ENCODE data around the gene THAP6. TPM values are rescaled to one million over a fixed set of nuclear protein-coding genes. Genes with fewer than 3 reads are reported as not detected.

THAP6 gene
- polyA plus RNA-seq, 1 donor from 2014 or later = 42.9 TPM

DNA sequence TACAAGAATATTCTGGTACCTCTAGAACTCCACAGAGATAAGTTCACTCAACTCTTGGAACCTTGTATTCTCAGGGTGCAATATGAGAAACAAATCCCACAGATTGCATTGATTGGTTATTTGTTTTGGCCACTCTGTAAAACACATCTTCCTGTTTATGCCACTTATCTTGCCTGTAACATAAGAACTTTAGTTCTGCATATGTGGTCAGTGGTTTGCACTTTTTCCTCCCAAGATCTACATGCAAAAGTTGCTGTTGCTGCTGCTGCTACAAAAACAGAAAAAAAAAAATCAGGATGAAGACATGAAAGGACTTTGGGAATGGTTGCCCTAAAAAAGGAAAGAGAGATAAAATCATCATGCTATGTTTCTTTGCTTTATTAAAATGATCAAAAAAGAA lies 51.2 kb downstream of the THAP6 start:
- H3K9me3 ChIP-seq (ENCODE audit: low read length) = no peaks in the 10 kb centered on the region
- H3K36me3 ChIP-seq (ENCODE audit: insufficient read depth, low read length) = no peaks in the 10 kb centered on the region
- H3K4me3 ChIP-seq (ENCODE audit: low read length) = no peak overlapping the region
- no peak overlapping the region for H3K27ac ChIP-seq (ENCODE audit: low read length)
- H3K79me2 ChIP-seq (replicated peaks; ENCODE audit: insufficient read depth, low read length) = no peaks in the 10 kb centered on the region
- H4K20me1 ChIP-seq (ENCODE audit: insufficient read depth) = no peaks in the 10 kb centered on the region
- H3K27me3 ChIP-seq (ENCODE audit: insufficient read depth, low read depth, low read length) = no peaks in the 10 kb centered on the region
- no peak overlapping the region for H3K4me2 ChIP-seq (ENCODE audit: low read length)
- no peak overlapping the region for H3K9ac ChIP-seq (ENCODE audit: low read length)
- TF ChIP-seq POLR2AphosphoS5 (IDR thresholded peaks at IDR 0.05) (no peak), SMC3 (conservative IDR thresholded peaks at IDR 0.05; ENCODE audit: poor library complexity) (no peak), TAF1 (IDR thresholded peaks at IDR 0.05; ENCODE audit: low read depth) (no peak), EP300 (conservative IDR thresholded peaks at IDR 0.05; ENCODE audit: poor library complexity, severe bottlenecking) (no peak), EZH2 (IDR thresholded peaks at IDR 0.05; ENCODE audit: borderline replicate concordance, insufficient read depth, low read length, poor library complexity, severe bottlenecking) (no peak), MXI1 (conservative IDR thresholded peaks at IDR 0.05; ENCODE audit: poor library complexity, severe bottlenecking) (no peak), RAD21 (conservative IDR thresholded peaks at IDR 0.05) (no peak)
- H3F3A ChIP-seq (ENCODE audit: insufficient read depth, low read length, poor library complexity, severe bottlenecking) = no peaks in the 10 kb centered on the region
- no peaks in the 10 kb centered on the region for H3K9me2 ChIP-seq (ENCODE audit: insufficient read depth, low read length)
- no peak overlapping the region for H2AFZ ChIP-seq (ENCODE audit: low read depth, low read length)

DNA sequence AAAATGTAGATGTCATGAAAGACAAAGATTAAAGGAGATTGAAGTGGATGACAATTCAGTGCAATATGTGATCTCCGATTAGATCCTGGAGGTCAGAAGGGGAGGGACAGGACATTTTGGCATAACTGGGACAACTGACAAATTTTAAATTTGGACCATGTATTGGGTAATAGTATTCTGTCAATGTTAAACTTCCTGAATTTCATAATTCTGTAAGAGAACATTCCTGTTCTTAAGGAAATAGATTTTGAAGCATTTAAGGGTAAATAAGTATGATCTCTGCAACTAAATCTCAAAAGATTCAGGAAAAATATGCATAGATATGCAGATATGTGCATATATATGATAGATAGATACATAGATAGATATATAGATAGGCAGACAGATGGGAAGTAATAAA lies 52.6 kb downstream of the THAP6 start:
- Histone ChIP-seq H3K9ac (ENCODE audit: low read length) (no peak overlapping the region), H3F3A (ENCODE audit: insufficient read depth, low read length, poor library complexity, severe bottlenecking) (no peaks in the 10 kb centered on the region), H3K4me3 (ENCODE audit: low read length) (no peak overlapping the region), H3K9me2 (ENCODE audit: insufficient read depth, low read length) (no peaks in the 10 kb centered on the region), H3K79me2 (replicated peaks; ENCODE audit: insufficient read depth, low read length) (no peaks in the 10 kb centered on the region), H3K27me3 (ENCODE audit: insufficient read depth, low read depth, low read length) (no peaks in the 10 kb centered on the region), H2AFZ (ENCODE audit: low read depth, low read length) (no peak overlapping the region), H3K27ac (ENCODE audit: low read length) (no peak overlapping the region), H3K36me3 (ENCODE audit: insufficient read depth, low read length) (no peaks in the 10 kb centered on the region), H3K4me2 (ENCODE audit: low read length) (no peak overlapping the region), H4K20me1 (ENCODE audit: insufficient read depth) (no peaks in the 10 kb centered on the region), H3K9me3 (ENCODE audit: low read length) (no peaks in the 10 kb centered on the region)
- TF ChIP-seq TAF1 (IDR thresholded peaks at IDR 0.05; ENCODE audit: low read depth) = no peak
- TF ChIP-seq SMC3 (conservative IDR thresholded peaks at IDR 0.05; ENCODE audit: poor library complexity) = no peak
- TF ChIP-seq, protein P1, sequence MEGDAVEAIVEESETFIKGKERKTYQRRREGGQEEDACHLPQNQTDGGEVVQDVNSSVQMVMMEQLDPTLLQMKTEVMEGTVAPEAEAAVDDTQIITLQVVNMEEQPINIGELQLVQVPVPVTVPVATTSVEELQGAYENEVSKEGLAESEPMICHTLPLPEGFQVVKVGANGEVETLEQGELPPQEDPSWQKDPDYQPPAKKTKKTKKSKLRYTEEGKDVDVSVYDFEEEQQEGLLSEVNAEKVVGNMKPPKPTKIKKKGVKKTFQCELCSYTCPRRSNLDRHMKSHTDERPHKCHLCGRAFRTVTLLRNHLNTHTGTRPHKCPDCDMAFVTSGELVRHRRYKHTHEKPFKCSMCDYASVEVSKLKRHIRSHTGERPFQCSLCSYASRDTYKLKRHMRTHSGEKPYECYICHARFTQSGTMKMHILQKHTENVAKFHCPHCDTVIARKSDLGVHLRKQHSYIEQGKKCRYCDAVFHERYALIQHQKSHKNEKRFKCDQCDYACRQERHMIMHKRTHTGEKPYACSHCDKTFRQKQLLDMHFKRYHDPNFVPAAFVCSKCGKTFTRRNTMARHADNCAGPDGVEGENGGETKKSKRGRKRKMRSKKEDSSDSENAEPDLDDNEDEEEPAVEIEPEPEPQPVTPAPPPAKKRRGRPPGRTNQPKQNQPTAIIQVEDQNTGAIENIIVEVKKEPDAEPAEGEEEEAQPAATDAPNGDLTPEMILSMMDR (IDR thresholded peaks at IDR 0.05; ENCODE audit: poor library complexity, severe bottlenecking) = no peak
- no peak for TF ChIP-seq MXI1 (conservative IDR thresholded peaks at IDR 0.05; ENCODE audit: poor library complexity, severe bottlenecking)
- TF ChIP-seq RAD21 (conservative IDR thresholded peaks at IDR 0.05) = no peak
- no peak for TF ChIP-seq EZH2 (IDR thresholded peaks at IDR 0.05; ENCODE audit: borderline replicate concordance, insufficient read depth, low read length, poor library complexity, severe bottlenecking)
- TF ChIP-seq POLR2AphosphoS5 (IDR thresholded peaks at IDR 0.05) = no peak
- TF ChIP-seq EP300 (conservative IDR thresholded peaks at IDR 0.05; ENCODE audit: poor library complexity, severe bottlenecking) = no peak
- TF ChIP-seq, protein P2, sequence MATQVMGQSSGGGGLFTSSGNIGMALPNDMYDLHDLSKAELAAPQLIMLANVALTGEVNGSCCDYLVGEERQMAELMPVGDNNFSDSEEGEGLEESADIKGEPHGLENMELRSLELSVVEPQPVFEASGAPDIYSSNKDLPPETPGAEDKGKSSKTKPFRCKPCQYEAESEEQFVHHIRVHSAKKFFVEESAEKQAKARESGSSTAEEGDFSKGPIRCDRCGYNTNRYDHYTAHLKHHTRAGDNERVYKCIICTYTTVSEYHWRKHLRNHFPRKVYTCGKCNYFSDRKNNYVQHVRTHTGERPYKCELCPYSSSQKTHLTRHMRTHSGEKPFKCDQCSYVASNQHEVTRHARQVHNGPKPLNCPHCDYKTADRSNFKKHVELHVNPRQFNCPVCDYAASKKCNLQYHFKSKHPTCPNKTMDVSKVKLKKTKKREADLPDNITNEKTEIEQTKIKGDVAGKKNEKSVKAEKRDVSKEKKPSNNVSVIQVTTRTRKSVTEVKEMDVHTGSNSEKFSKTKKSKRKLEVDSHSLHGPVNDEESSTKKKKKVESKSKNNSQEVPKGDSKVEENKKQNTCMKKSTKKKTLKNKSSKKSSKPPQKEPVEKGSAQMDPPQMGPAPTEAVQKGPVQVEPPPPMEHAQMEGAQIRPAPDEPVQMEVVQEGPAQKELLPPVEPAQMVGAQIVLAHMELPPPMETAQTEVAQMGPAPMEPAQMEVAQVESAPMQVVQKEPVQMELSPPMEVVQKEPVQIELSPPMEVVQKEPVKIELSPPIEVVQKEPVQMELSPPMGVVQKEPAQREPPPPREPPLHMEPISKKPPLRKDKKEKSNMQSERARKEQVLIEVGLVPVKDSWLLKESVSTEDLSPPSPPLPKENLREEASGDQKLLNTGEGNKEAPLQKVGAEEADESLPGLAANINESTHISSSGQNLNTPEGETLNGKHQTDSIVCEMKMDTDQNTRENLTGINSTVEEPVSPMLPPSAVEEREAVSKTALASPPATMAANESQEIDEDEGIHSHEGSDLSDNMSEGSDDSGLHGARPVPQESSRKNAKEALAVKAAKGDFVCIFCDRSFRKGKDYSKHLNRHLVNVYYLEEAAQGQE (IDR thresholded peaks at IDR 0.05; ENCODE audit: borderline replicate concordance) = no peak
